WI38 (cell line): ENCODE results near the gene TNFRSF4.
A peak's percentile ranks its signal among the peaks of the same experiment; 100 is the strongest.

Source experiments
- H3K4me3 ChIP-seq: 2 replicates; pipeline ENCODE4 v1.5.1; 2011; ENCODE audit warnings: low read depth, mild to moderate bottlenecking, control low read depth, low read length
- CTCF ChIP-seq: IDR thresholded peaks from 2 replicates; pipeline ENCODE4 v1.5.1; 2012; ENCODE audit warnings: low read depth, mild to moderate bottlenecking, control low read depth, low read length

The TNFRSF4 gene

GRCh38 chr1:1235016-1235744 lies 21.2 kb upstream of the TNFRSF4 start:
- no peak overlapping the region for H3K4me3 ChIP-seq
- no peak for TF ChIP-seq CTCF

- no peak for TF ChIP-seq CTCF
- H3K4me3 ChIP-seq = no peak overlapping the region
Measured at GRCh38 chr1:1234180-1234808, 20.3 kb upstream of the TNFRSF4 start.

DNA sequence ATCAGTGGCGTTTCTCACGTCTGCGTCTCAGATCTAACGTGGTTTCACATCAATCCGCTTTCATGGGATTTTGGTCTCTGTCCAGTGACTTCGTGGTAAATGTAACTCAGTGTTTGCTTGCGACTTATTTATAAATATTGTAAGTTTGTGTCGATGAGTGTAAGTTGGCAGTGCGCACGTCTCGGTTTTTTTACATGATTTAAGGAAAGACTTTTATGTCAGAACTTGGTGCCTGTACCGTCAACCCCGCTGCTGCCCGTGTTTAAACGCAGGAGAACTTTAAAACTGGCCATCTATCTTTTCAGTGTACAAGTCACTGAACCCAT lies 19.6 kb upstream of the TNFRSF4 start:
- no peak for TF ChIP-seq CTCF
- no peak overlapping the region for H3K4me3 ChIP-seq

- no peak for TF ChIP-seq CTCF
- no peak overlapping the region for H3K4me3 ChIP-seq
Measured at GRCh38 chr1:1232796-1233566, 19.0 kb upstream of the TNFRSF4 start.

DNA sequence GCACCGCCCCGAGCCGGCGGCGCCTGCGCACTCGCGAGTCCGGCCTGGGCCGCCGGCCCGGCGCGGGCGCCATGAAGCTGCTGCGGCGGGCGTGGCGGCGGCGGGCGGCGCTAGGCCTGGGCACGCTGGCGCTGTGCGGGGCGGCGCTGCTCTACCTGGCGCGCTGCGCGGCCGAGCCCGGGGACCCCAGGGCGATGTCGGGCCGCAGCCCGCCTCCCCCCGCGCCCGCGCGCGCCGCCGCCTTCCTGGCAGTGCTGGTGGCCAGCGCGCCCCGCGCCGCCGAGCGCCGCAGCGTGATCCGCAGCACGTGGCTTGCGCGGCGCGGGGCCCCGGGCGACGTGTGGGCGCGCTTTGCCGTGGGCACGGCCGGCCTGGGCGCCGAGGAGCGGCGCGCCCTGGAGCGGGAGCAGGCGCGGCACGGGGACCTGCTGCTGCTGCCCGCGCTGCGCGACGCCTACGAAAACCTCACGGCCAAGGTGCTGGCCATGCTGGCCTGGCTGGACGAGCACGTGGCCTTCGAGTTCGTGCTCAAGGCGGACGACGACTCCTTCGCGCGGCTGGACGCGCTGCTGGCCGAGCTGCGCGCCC lies 18.3 kb upstream of the TNFRSF4 start, which contains the start of gene B3GALT6:
B3GALT6 (plus strand) TSS at position 30 of the 588 bp plus-strand sequence; CDS start at position 72, 42 bp downstream.
- no peak for TF ChIP-seq CTCF

DNA sequence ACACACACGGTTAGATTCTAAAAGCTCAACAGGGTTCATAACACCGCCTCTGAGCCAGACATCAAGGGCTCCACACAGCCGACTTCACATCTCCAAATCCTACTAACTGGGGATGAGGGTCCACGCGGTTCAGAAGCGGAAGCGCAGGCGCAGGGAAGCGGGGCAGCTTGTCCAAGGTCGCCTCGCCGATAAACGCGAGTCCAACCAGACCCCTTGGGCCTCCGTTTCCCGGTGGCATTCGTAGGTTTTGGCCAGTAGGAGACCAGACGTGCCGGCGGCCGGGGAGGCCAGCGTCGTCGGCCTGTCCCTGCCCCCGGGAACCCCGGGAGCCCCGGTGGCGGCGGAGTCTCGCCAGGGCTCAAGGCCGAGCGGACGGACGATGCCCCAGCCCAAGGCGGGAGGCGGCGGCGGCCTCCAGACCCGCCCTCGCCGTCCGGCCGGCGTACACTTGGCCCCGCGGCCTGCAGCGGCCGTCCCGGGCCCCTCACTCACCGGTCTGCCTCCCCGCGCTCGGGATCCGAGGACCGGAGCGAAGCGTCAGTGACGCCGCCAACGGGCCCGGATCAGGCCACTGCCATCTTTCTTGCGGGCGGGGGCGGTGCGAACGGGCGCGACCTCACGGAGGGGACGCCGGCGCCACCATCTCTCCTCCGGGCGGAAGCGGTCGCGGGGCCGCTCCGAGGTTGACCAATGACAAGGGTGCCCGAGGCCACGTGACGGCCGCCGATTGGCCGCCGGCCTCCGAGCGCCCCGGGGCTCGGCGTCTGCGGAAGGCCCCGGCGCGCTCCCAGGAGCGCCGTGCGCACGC lies 17.7 kb upstream of the TNFRSF4 start, which contains the start of gene SDF4:
SDF4 (minus strand) TSS at position 602 of the 808 bp plus-strand sequence. CDS start 3,229 bp downstream, outside the sequence.
- no peak for TF ChIP-seq CTCF
- peak within 1 kb of the TSS; percentile 88 for H3K4me3 ChIP-seq

More for the DNA sequence above, 18.3 kb upstream of the TNFRSF4 start, which contains the start of gene B3GALT6:
- peak within 1 kb of the TSS; percentile 88 for H3K4me3 ChIP-seq
